ENCODE results near the gene RP2.

RP2 gene

DNA sequence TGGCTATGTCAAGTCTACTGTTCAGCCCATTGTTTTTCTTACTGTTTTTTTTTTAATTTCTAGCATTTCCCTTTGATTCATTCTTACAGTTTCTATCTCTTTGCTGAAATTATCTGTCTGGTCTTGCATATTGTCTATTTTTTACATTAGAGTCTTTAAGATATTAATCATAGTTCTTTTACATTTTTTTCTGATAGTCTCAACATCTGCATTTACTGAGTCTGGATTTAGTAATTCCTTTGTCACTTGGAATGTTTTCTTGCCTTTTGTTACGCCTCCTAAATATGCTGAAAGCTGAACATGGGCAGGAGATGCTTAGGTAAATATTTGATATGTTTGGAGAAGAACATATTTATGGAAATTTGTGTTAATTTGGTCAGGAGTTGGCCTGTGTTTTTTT lies 85.8 kb downstream of the RP2 start:
- DNase-seq = no peak

- DNase-seq = no peak
Observed at GRCh38 chrX:46927718-46928117, 90.9 kb downstream of the RP2 start.

DNA sequence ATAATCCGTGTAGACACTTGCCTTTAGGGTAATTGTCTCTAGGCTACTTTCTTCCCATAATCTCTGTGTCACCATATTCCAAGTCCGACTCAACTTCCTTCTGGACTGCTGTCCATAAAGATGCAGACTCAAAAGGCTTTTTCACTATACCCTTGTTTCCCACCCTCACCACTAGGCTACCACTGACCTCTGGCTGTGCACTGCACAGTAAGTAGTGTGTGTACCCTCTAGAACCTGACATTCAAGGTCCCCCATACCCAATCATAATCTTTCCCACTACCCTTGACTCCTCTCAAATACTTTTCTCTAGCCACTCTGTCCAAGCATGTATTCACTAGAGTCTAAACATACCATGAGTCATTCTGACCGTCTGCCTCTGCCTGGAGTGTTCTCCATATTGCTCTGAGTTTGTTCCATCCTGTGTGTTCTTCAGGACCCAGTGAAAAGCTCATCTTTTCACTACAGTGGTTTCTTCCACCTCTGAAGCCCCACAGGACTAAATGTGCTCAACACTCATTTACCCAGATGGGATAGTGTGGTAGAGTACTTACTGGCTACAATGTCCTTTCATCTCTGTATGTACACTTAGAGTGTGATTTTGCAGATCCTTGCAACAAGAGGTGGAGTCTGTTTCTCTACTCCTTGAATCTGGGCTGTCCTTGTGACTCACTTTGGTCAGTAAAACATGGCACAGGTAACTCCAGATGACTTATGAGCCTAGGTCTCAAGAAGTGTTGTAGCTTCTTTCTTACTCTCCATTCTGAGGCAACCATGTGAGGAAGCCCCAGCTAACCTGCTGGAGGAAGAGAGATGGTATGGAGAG lies 92.8 kb downstream of the RP2 start:
- no peak for DNase-seq

Measured in hippocampal formation (tissue), 2 donors.